ENCODE data around the gene TSPAN9.

The TSPAN9 gene

GRCh38 chr12:3250034-3250433 is 172.9 kb downstream of the TSPAN9 start:
- no peak for DNase-seq (ENCODE audit: low read depth in 2 of 2)

GRCh38 chr12:3250576-3250975 is 173.4 kb downstream of the TSPAN9 start:
- no peak for DNase-seq (ENCODE audit: low read depth in 2 of 2)

DNA sequence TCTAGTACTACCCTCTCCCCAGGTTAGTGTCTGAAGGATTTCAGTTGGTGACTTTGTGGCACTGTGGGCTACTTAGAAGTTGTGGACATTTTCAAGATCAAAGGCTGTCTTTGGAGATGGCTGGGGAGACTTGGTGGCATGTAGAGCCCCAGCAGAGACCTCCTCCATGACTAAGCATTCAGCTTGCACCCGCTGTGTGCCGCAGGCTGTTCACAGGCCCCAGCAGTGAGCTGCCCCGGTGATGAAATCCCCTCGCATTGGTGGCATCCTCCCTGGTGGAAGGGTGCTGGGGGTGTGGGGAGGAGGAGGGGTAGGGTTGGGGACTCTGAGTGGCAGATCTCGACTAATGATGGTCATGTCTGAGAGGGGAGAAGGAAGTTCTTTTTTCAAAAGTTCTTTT is 173.9 kb downstream of the TSPAN9 start:
- DNase-seq (ENCODE audit: low read depth in 2 of 2), result no peak

DNA sequence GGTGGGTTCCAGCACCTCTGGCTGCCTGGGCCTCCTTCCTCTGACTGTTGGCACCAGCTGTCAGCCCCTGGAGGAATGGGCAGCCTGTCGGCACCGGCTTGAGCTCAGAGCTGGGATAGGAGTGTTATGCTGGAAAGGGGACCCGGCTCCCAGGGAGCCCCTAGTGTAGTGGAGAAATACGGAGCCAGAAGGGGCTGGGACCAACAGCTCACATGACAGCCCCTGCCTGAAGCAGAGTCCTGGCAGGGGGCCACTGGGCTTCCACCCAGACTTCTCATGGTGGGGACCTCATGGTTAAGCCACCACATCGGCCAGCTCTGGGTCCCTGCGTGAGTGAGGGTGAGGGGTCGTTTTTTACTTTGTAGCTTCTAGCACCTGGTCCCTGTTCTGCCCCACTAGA is 174.5 kb downstream of the TSPAN9 start:
- DNase-seq (ENCODE audit: low read depth in 2 of 2), result no peak

DNA sequence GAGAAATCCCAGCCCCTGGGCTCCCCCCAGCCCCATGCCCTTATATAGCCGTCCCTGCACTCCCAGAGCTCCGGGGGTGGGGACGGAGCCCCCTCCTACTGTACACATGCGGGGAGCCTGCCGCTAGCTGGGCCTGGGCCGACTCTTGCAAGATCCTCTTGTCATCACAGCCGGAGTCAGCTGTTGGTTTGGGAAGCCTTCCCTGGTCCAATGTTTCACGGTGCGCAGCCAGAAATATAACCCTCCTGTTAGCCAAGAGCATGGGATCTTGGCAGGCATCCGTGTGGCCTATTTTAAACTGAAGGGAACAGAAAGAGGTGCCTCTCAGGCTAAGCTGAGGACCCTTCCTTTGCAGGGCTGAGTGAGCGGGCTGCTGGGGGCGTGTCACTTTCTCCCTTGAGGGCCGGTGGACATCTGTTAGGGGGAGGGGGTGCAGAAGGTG is 175.3 kb downstream of the TSPAN9 start:
- no peak for DNase-seq (ENCODE audit: low read depth in 2 of 2)

DNA sequence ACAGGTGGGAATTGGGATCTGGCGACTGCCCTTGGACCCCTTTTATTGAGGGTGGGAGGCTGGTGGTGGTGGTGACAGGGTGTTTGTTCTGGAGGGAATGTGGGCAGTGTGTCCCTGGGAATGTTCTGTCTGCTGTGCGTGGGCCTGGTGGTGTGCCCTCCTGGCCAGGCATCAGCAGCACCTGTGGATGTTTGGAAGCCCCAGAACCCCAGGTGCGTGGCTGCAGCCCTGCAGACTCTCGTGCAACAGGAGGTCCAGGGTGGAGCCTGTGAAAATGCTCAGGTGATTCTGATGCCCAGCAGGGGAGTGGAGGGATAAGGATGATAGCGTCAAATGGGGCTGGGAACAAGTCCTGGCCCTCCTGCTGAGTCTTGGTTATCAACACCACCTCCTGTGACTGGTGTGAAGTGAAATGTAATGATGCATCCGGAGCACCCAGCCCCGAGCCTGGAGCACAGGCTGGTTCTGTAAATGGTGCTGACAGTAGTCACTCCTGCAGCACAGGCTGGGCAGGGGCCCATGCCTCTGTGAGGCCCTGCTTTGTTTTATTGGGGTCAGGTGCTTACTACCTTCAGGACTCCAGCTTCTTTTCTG is 176.6 kb downstream of the TSPAN9 start:
- DNase-seq (ENCODE audit: low read depth in 2 of 2), result no peak

GRCh38 chr12:3255057-3255456 is 177.9 kb downstream of the TSPAN9 start:
- no peak for DNase-seq (ENCODE audit: low read depth in 2 of 2)

- DNase-seq (ENCODE audit: low read depth in 2 of 2), result no peak
These were observed 179.0 kb downstream of the TSPAN9 start for GRCh38 chr12:3256103-3256631.

GRCh38 chr12:3257411-3257810 is 180.2 kb downstream of the TSPAN9 start:
- DNase-seq (ENCODE audit: low read depth in 2 of 2), result no peak

- no peak for DNase-seq (ENCODE audit: low read depth in 2 of 2)
These were observed 182.8 kb downstream of the TSPAN9 start for GRCh38 chr12:3259973-3260372.

GRCh38 chr12:3261782-3262359 is 184.7 kb downstream of the TSPAN9 start:
- DNase-seq (ENCODE audit: low read depth in 2 of 2), result no peak

DNA sequence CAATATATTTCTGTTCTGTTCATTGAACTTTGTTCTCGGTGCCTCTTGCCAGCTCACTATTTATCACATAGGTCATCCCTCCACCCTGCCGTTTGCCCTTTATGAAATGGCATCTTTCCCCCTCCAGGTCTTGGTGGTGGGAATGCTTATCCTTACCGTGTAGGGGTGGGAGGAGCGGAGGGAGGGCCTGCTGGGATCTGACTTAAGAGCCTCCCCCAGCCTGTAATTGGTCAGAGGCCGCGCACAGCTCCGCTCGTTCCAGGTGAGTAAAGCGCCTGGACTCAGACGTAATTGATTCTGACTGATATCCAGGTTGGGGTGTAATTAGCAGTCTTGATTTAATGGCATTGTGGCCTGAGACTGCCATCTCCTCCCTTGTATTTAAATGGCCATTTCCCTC is 185.3 kb downstream of the TSPAN9 start:
- DNase-seq (ENCODE audit: low read depth in 2 of 2), result no peak

DNA sequence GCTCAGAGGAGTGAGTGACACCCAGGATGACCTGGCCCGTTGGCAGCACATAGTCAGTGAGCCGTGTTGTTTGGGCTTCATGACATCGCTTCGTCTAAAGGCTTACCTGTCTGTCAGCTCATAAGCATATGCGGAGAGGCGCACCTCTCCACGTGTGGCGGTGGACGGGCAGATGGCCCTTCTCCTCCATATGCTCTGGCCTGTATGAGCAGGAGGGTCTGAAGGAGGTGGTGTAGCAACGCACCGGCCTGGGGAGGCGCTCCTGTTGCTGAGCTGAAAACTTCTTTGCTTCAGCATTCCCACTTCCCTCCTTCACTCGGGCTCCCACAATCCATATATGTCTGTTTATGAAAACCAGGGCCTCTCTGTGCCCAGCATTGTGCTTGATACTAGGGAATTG is 186.1 kb downstream of the TSPAN9 start:
- DNase-seq (ENCODE audit: low read depth in 2 of 2), result no peak

DNA sequence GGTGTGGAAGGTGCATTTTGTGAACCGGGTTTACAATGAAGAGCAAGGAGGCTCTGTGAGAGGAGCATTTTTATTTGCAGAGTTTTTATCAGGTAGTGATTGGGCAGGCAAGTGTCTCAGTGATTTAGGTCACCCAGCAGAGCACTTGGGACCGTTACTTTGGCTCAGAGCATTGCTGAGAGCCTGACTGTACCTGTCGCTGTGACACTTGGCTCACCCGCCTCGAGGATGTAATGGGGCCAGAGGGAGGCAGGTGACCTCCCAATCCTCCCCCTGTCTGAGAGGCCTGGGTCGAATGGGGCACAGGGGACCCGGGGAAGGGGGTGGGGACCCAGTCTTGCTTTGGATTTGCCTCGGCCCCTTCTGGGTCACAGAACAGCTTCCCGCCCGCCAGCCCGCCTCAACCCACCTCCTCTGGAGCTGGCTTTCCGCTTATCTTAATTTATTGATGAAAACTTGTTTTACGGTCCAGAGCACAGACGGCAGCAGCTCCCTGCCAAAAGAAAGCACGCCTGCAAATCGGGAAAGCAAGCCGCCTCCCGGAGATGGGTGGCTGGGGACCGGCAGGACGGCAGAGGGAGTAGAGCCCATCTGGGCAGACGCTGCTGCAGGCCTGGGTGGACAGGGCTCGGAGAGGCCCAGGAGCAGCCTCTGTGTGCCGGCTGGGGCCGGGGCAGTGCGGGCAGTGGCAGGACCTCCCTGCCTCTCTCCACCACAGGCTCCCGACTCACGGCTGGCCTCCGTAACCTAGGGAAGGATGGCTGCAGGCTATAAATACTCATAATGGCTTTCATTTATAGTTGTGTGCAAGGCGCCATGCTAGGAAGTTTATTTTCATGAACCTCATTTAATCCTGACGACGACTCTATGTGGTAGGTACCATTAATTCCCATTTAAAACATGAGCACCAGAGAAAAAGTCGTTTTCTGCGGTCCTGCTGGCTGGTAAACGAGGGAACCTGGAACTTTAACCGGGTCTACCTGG is 187.1 kb downstream of the TSPAN9 start:
- no peak for DNase-seq (ENCODE audit: low read depth in 2 of 2)

GRCh38 chr12:3265406-3265805 is 188.2 kb downstream of the TSPAN9 start:
- DNase-seq (ENCODE audit: low read depth in 2 of 2), result no peak

GRCh38 chr12:3266638-3267037 is 189.5 kb downstream of the TSPAN9 start:
- DNase-seq (ENCODE audit: low read depth in 2 of 2), result no peak

GRCh38 chr12:3267690-3268089 is 190.5 kb downstream of the TSPAN9 start:
- DNase-seq (ENCODE audit: low read depth in 2 of 2), result no peak

GRCh38 chr12:3269594-3269993 is 192.4 kb downstream of the TSPAN9 start:
- DNase-seq (ENCODE audit: low read depth in 2 of 2), result no peak

GRCh38 chr12:3271146-3271545 is 194.0 kb downstream of the TSPAN9 start:
- DNase-seq (ENCODE audit: low read depth in 2 of 2), result no peak

DNA sequence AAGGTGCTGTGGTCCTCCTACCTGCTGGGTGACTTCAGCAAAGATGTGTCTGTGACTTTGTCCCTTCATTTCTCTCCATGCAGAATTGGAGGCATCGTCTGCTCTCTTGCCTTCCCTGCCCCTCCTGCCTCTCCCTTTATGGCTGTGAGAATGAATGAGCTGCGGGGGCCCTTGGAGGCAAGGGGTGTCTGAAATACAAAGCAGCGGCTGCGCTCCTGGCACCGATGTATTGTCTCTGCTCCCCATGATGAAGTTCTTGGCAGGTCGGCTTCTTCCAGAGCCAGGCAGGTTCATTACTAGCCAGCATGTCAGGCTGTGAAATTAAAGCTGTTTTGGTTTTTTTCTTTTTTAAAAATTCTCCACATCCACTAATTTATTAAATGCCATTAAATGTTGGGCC is 194.5 kb downstream of the TSPAN9 start:
- no peak for DNase-seq (ENCODE audit: low read depth in 2 of 2)

DNA sequence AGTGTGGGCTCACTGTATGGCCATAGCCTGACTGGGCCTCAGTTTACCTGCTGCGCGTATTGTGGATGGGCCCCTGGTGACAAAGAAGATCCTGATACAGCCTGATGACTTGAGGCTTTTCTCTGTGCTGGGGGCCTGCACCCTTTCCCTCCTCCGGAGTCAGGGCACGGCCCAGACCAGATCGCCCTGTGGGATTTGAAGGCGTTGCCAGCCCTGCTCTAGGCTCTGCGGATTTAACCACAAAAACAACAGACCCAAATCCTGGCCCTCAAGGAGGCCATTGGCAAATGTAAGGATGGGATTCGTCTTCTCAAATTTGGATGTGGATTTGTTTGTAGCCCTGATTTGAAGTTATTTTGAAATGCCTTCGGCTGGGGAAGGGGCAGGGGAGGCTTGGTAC is 195.8 kb downstream of the TSPAN9 start:
- no peak for DNase-seq (ENCODE audit: low read depth in 2 of 2)

DNA sequence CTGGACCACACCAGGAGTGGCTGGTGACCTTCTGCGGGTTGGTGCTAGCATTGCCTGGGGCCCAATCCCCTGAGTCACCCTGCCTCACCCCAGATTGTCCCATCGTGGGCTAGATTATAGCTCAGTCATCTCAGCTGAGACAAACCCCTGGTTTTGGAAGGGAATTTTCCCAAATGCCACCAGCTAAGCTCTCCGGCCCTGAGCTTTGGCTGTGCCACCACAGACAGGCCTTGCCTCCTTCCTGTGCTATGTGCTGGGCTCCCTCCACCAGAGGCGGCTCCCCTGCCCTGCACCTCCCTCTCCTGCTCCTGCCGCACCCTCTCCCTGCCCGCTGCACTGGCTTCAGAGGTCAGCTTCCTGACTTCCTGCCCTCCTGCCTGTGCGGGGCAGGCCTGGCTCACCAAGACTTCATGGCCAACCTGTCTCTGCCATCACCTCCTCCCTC is 196.3 kb downstream of the TSPAN9 start:
- DNase-seq (ENCODE audit: low read depth in 2 of 2), result no peak

Data from stimulated activated CD8-positive, alpha-beta memory T cell treated with anti-CD3 and anti-CD28 coated beads, Interleukin-15, amount 100 ng/mL, for 4 hours (primary cell).